Ramos (cell line): ENCODE data around the gene SEC14L6.
"Not testable (repeated sequence)": the region's sequence is repeated elsewhere in the genome, so short reads cannot be mapped to it uniquely, and the experiment has no call there.

Experiments used
- in situ Hi-C: fragments of 300-500 bp; cut with MboI; formaldehyde crosslinking; loops from one replicate; pipeline ENCODE4 v1.14.3; 2022; ENCODE audit warnings: low sequenced_read_pairs; ENCODE audit not compliant: unreplicated experiment

Gene SEC14L6

DNA sequence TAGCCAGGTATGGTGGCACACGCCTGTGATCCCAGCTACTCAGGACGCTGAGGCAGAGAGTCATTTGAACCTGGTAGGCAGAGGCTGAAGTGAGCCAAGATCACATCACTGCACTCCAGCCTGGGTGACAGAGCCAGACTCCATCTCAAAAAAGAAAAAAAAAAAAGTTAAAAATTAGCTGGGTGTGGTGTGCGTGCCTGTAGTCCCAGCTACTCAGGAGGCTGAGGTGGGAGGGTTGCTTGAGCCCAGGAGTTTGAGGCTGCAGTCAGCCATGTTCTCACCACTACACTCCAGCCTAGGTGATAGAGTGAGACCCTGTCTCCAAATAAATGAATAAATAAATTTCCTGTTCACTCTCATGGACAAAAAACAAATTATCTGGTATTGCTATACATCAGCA is 5.0 kb downstream of the SEC14L6 start:
- in situ Hi-C loops = not testable (repeated sequence)

DNA sequence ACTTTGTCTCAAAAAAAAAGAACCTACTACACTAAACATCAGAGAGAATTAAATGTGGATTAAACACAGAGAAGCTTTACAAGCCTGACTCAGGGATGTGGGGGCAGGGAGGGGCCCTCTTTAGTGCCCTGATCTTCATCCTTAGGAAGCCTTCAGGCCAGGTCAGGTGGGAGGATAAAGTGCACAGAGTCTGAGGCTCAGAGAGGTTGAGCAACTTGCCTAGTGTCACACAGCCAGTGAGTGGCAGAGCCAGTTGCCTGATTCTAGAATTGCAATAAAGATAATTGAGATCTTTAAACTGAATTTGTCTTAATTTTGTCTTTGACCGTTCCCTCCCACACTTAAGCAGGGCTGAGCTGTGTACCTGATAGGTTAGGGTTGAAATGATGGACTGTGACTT is 7.2 kb downstream of the SEC14L6 start:
- in situ Hi-C loops = no loop called here

DNA sequence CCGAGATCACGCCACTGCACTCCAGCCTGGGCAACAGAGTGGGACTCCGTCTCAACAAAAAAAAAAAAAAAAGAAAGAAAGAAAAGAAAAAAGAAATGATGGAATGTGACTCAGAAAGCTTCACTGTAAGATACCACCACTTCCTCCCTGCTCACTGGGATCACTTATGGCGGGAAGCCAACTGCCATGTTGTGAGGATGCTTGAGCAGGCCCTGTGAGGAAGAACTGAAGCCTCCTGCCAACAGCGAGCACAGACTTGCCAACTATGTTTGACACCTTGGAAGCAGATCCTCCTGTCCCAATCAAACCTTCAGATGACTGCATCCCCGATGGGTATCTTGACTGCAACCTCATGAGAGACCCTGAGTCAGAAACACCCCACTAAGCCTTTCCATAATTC is 8.3 kb downstream of the SEC14L6 start:
- in situ Hi-C loops = no loop called here

DNA sequence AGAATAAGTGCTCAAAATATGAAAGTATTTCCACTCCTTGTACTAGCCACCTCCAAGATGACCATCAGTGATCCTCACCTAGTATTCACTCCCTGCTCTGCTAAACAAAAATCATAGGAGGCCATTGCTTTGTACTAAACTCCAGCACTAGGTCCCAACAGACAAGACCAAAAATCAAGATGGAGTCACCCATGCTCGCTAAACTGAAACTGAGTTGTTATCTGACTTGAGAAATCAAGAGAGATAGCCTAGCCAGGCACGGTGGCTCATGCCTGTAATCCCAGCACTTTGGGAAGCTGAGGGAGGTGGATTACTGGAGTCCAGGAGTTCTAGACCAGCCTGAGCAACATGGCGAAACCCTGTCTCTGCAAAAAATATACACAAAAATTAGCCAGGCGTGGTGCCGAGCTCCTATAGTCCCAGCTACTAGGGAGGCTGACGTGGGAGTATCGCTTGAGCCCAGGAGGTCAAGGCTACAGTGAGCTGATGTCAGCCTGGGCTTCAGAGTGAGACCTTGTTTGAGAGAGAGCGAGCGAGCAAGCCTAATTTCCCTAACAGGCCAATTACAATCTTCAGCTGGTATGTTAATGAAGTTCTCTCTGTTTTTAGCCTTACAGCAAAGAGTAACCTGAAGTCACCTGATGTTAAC is 9.3 kb downstream of the SEC14L6 start:
- in situ Hi-C loops = no loop called here

DNA sequence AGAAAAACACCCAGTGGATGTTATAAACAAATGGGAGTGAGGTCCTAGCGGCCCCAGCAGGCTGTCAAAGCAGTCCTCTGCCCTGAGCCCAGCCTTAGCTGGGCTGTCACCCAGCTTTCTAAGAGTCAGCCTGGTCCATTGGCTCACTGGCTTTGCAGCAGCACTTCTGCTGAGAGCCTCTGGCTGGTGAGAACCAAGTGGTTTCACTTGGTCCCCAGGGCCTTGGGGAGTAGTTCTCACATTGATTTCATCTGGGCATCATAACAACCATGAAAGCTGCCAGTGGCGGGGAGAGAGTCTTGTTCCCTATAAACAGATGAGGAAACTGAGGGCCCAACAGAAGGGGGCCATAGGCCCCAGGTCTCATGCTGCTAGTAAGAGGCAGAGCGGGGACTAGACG is 11.4 kb downstream of the SEC14L6 start:
- in situ Hi-C loops = no loop called here

DNA sequence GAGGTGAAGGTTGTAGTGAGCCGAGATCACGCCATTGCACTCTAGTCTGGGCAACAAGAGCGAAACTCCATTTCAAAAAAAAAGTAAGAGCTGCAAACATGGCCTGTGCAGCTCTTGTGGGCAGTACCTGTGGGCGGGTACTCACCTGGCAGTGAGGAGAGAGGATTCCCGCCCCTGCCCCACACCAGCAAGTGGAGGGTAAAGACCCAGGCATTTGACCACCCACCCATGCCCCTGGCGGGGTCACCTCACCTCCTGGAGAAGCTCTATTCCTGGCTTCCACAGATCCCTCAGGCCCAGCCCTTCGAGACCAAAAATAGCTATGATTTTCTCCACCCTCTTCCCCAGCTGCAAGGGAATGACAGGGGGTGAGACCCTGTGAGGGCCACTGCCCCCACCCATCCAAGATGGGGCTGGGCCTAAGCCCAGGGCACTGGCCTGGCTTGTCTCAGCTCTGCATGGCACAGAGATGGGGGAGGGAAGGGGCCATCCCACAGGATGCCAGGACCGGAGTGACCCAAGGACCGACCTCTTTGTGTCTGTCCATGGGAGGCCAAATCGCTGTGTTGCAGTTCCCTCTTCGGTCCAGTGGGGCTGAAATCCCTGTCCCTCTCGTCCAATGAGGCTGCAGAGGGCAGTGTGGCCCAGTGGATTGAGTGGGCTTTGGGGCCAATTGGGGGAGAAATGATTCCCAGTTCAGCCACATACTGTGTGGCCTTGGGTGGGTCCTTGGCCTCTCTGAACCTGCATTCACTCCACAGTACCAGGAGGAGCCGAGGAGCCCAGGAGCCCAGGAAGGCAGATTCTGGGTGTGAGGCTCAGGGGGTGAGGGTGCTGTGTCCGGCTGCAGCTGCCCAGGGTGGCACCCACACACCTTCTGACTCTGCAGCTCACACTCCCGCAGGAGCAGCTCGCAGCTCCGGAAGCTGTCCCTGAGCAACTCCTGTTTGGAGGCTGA is 14.6 kb downstream of the SEC14L6 start:
- in situ Hi-C loops = no loop called here

- in situ Hi-C loops = loop anchor here (10.0 kb wide), 1 partner anchor 58 kb away; no protein-coding TSS in a partner anchor
These were observed 19.9 kb downstream of the SEC14L6 start for GRCh38 chr22:30526656-30527055.

DNA sequence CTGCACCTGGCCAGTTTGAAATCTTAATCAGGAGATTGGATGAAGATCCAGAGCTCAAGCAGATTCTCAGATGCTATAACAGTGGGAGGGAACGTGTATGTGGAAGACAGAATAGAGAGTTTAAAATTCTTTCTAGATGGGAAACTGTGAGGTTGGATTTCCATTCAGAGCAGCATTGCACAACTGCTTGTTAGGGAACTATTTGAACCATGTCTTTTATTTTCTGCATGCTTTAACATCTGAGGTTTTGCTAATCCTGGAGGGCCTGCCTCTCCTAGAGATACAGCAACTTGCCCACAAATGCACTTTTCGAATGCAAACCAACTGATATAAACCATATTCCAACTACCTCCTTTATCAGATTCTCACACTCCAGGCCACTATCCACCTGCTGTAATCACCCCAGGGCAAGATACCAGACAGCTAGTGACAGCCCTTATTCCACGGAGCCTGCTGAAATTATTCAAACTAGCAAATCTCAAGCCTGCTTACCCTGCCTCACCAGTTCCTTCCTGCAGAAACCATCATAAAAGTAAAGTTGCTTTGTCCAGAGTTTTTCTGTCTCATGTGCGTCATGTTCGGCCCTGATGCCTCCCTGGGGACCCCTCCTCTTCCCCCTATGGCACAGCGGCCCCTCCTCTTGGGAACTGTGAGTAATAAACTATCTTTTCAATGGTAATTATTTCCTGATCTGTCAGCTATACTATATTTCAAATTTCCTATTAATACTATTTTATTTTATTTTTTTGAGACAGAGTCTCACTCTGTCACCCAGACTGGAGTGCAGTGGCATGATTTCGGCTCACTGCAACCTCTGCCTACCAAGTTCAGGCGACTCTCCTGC is 22.7 kb downstream of the SEC14L6 start:
- in situ Hi-C loops = loop anchor here (10.0 kb wide), 1 partner anchor 61 kb away; no protein-coding TSS in a partner anchor

- in situ Hi-C loops = loop anchor here (10.0 kb wide), 1 partner anchor 63 kb away; no protein-coding TSS in a partner anchor
These were observed 25.0 kb downstream of the SEC14L6 start for GRCh38 chr22:30521368-30522156.

GRCh38 chr22:30519842-30520425 is 26.6 kb downstream of the SEC14L6 start:
- in situ Hi-C loops = loop anchor here (10.0 kb wide), 1 partner anchor 65 kb away; no protein-coding TSS in a partner anchor

DNA sequence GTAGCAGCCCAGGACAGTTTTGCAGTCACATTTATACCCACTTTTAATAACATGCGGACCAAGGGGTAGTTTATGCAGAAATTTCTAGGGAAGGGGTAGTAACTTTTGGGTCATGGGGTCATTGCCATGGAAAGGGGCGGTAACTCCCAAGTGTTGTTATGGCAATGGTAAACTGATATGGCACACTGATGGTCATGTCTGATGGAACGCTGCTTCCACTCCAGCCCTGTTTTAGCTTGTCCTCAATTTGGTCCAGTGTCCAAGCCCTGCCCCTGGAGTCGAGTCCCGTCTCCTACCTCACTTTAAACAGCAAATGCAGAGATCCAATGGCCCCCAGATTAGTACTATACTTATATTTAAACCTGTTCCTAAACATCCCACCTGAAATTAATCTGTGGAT is 29.8 kb downstream of the SEC14L6 start:
- in situ Hi-C loops = no loop called here

DNA sequence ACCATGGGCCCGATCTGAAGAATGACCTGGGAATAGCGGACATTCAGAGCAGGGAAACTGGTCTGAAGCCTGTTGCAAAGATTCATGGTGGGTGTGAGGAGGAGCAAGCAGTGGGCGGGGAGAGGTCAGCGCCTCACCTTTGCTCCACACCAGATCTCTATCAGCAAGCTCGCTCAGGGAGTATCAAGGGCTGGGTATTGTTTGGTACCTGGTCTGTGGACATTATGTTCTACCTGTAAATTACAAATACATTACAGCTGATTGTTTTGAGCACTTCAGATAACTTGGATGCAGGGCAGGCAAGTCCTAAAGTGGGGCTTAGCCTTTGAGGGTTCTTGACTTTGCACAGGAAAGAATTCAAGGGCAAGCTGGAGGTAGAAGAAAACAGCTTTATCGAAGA is 30.3 kb downstream of the SEC14L6 start:
- in situ Hi-C loops = no loop called here

DNA sequence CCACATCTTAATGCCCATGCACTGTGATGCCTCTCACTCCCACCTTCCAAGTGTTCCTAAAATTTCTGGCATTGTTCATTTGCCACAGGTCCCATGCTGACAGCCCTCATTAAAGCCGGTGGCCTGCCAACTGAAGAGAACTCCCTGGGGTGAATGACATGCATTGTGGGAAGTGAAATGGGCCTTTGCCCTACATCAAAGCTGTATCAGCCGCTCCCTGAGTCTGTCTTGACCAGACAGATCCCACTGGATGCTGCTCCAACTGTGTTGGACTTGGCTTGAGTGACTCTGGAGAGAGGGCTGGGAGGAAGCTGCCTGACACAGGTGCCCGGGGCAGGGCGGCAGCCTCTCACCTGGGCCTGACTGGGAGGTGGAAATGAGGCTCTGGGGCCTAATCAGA is 32.3 kb downstream of the SEC14L6 start:
- in situ Hi-C loops = no loop called here

DNA sequence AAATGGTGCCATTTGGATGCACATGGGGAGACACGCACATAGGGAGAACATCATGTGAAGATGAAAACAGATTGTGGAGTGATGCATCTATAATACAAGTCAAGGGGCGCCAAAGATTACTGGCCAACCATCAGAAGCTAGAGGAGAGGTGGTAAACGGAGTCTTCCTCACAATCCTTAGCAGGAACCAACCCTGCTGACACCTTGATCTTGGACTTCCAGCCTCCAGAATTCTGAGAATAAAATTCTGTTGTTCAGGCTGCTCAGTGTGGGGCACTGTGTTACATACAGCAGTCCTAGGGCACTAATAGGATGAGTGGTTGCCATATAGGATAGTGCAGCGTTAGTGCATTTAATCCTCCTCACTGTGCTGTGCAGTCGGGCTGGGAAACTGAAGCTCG is 33.1 kb downstream of the SEC14L6 start:
- in situ Hi-C loops = no loop called here

DNA sequence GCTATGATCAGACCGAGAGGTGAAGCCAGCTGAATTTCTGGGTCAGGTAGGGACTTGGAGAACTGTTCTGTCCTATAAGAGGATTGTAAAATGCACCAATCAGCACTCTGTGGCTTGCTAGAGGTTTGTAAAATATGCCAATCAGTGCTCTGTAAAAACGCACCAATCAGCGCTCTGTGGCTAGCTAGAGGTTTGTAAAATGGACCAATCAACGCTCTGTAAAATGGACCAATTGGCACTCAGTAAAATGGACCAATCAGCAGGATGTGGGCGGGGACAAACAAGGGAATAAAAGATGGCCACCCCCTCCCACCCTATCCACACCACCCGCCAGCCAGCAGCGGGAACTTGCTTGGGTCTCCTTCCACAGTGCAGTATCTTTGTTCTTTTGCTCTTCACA is 34.6 kb downstream of the SEC14L6 start:
- in situ Hi-C loops = no loop called here

DNA sequence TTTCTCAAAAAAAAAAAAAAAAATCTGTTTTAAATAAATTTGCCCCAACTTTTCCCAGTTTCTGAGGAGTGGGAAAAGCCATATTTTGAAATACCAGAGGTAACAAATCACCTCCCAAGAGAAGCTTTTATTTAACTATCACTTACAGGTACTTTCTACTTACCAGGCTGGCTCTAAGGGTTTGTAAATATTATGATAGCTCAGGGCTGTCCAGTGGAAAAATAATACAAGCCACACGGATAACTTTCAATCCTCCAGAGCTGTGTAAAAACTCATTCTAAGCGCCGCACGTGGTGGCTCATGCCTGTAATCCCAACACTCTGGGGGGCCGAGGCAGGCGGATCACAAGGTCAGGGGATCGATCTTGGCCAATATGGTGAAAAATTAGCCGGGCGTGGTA is 35.4 kb downstream of the SEC14L6 start:
- in situ Hi-C loops = no loop called here

- in situ Hi-C loops = no loop called here
These were observed 38.3 kb downstream of the SEC14L6 start for GRCh38 chr22:30508216-30508615.

DNA sequence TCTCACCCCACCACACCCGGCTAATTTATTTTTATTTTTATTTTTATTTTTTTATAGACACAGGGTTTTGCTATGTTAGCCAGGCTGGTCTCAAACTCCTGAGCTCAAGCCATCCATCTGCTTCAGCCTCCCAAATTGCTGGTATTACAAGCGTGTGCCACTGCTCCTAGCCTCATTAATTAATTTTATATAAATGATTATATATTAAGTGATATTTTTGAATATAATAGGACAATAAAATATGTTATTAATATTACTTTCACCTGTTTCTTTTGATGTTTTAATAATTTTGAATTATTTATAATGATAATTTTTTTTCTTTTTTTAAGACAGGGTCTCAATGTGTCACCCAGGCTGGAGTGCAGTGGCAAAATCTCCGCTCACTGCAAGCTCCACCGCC is 38.9 kb downstream of the SEC14L6 start:
- in situ Hi-C loops = no loop called here

DNA sequence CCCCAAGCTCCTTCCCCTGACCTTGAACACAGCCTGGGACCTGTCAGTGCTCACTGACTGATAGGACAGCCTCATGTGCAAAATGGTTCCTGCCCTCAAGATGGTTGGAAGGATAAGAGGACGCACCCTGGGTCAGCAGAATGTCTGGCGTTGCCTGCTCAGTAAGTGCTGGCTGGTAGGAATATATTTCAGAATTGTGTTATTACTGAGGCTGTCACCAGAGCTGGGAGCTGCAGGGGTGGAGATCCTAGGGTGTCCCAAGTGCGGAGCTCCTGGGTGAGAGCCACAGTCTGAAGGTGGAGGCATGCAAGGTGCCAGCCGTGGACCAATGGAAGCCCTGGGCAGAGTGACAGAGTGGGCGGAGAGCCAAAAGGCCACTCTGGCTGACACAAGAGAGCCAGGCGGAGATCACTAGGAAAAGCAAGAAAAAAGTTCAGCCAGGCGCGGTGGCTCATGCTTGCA is 40.0 kb downstream of the SEC14L6 start:
- in situ Hi-C loops = no loop called here
